Panc1 (cell line): Measurements from ENCODE around the gene MEMO1.

Source experiments
- POLR2AphosphoS5 ChIP-seq: IDR thresholded peaks from 2 replicates; pipeline ENCODE4 v1.6.1; 2012; ENCODE audit warnings: mild to moderate bottlenecking, low read depth, low read length, moderate library complexity
- SIN3A ChIP-seq: IDR thresholded peaks from 2 replicates; pipeline ENCODE4 v1.6.1; 2012; ENCODE audit warnings: low read depth, mild to moderate bottlenecking, low read length, moderate library complexity, borderline replicate concordance; ENCODE audit not compliant: insufficient read depth
- TF ChIP-seq, protein P1 (sequence below): fragments of 450-650 bp; IDR thresholded peaks from 2 replicates; pipeline ENCODE4 v1.5.1; 2017; ENCODE audit warnings: mild to moderate bottlenecking

DNA sequence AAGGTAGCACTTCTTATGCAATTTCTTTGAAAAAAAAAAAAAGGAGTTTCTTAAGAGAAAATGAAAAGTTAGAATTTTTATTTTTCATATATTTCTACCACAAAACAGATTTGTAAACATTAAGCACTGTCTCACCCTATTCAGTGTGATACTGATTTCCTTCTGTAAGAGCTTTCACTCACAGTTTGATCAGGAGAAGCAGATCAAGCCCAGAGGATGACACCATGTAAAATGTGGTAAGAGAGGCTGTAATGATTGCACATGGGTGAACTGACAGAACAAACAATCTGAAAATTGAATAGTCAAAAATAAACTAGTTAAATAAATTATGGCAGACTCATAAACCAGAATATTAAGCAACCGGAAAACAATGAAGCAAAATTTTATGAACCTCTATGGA, 54.5 kb downstream of the MEMO1 start:
- no peak for TF ChIP-seq SIN3A
- TF ChIP-seq, protein P1, sequence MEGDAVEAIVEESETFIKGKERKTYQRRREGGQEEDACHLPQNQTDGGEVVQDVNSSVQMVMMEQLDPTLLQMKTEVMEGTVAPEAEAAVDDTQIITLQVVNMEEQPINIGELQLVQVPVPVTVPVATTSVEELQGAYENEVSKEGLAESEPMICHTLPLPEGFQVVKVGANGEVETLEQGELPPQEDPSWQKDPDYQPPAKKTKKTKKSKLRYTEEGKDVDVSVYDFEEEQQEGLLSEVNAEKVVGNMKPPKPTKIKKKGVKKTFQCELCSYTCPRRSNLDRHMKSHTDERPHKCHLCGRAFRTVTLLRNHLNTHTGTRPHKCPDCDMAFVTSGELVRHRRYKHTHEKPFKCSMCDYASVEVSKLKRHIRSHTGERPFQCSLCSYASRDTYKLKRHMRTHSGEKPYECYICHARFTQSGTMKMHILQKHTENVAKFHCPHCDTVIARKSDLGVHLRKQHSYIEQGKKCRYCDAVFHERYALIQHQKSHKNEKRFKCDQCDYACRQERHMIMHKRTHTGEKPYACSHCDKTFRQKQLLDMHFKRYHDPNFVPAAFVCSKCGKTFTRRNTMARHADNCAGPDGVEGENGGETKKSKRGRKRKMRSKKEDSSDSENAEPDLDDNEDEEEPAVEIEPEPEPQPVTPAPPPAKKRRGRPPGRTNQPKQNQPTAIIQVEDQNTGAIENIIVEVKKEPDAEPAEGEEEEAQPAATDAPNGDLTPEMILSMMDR: no peak
- no peak for TF ChIP-seq POLR2AphosphoS5
